OCI-LY7 (cell line): ENCODE data around the gene BTN1A1. TPM values are rescaled to one million over a fixed set of nuclear protein-coding genes. Genes with fewer than 3 reads are reported as not detected.

Experiments
- BruUV-seq: library from RNA; stranded (reverse); fragments of 400-500 nt; replicated peaks from 2 replicates; lab custom pipeline; 2021; lab: Mats Ljungman, UMichigan
- CTCF ChIA-PET: fragments of 300-600 bp; sonication (Branson Sonifier 250); formaldehyde crosslinking; loops from one replicate; lab custom pipeline; 2022; ENCODE audit warnings: antibody characterized with exemption; ENCODE audit not compliant: unreplicated experiment; lab: Charles Lee
- POLR2A ChIA-PET: fragments of 300-600 bp; sonication (Branson Sonifier 250); formaldehyde crosslinking; loops from one replicate; lab custom pipeline; 2022; ENCODE audit warnings: antibody characterized with exemption; lab: Charles Lee
- DNase-seq: peaks from one replicate; pipeline ENCODE4 v3.0.0-alpha.2; 2015; ENCODE audit warnings: low spot score
- H2AFZ ChIP-seq: fragments of 200-600 bp; sonication (generic), shearing (Covaris generic); 2 replicates; pipeline ENCODE4 v1.6.1; 2014; ENCODE audit warnings: mild to moderate bottlenecking, antibody characterized with exemption, low read length, moderate library complexity
- H3K27ac ChIP-seq: fragments of 200-600 bp; sonication (generic); 2 replicates; pipeline ENCODE4 v1.5.1; 2014; ENCODE audit warnings: mixed run types, low read depth, mild to moderate bottlenecking, moderate library complexity, low read length, inconsistent platforms; ENCODE audit not compliant: poor library complexity, severe bottlenecking
- H3K36me3 ChIP-seq: fragments of 200-600 bp; sonication (generic); 2 replicates; pipeline ENCODE4 v1.6.1; 2014; ENCODE audit warnings: mild to moderate bottlenecking, antibody characterized with exemption, low read length, moderate library complexity, mixed read lengths; ENCODE audit not compliant: insufficient read depth
- H3K4me1 ChIP-seq: fragments of 200-600 bp; sonication (generic); 2 replicates; pipeline ENCODE4 v1.5.1; 2014; ENCODE audit warnings: mild to moderate bottlenecking, low read length; ENCODE audit not compliant: insufficient read depth, poor library complexity, severe bottlenecking
- H3K4me2 ChIP-seq: fragments of 200-600 bp; sonication (generic); 2 replicates; pipeline ENCODE4 v1.6.1; 2014; ENCODE audit warnings: mild to moderate bottlenecking, low read length
- H3K4me3 ChIP-seq: fragments of 200-600 bp; sonication (generic); 2 replicates; pipeline ENCODE4 v1.5.1; 2014; ENCODE audit warnings: mild to moderate bottlenecking, low read depth, low read length; ENCODE audit not compliant: poor library complexity, severe bottlenecking
- H3K79me2 ChIP-seq: fragments of 200-600 bp; sonication (generic); 2 replicates; pipeline ENCODE4 v1.6.1; 2016; ENCODE audit warnings: low read depth, mild to moderate bottlenecking, low read length, moderate library complexity, mixed read lengths; ENCODE audit not compliant: insufficient read depth
- H3K9me2 ChIP-seq: fragments of 200-600 bp; sonication (generic); 2 replicates; pipeline ENCODE4 v1.6.1; 2016; ENCODE audit warnings: mild to moderate bottlenecking, low read length, mixed read lengths; ENCODE audit not compliant: insufficient read depth
- H3K9me3 ChIP-seq: fragments of 200-600 bp; sonication (generic); 2 replicates; pipeline ENCODE4 v1.6.1; 2014; ENCODE audit warnings: mild to moderate bottlenecking, mixed run types, low read length, mixed read lengths
- H4K20me1 ChIP-seq: fragments of 200-600 bp; sonication (generic); 2 replicates; pipeline ENCODE4 v1.6.1; 2014; ENCODE audit warnings: mild to moderate bottlenecking, antibody characterized with exemption, low read length, moderate library complexity, mixed read lengths; ENCODE audit not compliant: insufficient read depth
- EZH2phosphoT487 ChIP-seq: fragments of 200-600 bp; sonication (generic); IDR thresholded peaks from 2 replicates; pipeline ENCODE4 v1.6.1; 2018; ENCODE audit warnings: low read depth, borderline replicate concordance, mild to moderate bottlenecking, mixed run types, antibody characterized with exemption, low read length, moderate library complexity, mixed read lengths
- intact Hi-C: fragments of 100-400 bp; cut with micrococcal nuclease; formaldehyde crosslinking; loops from one replicate; pipeline ENCODE4 v1.10.0; 2022; ENCODE audit not compliant: unreplicated experiment
- total RNA-seq, 2 experiments: library from RNA; depleted of rRNA in 1 of 2; stranded (reverse); fragments of >200 nt in 1 of 2; shearing (Covaris generic) in 1 of 2; gene quantifications; 2 replicates each; pipeline ENCODE4 v1.2.3, GENCODE V29; 2014 to 2022
- TF ChIP-seq, protein P1 (sequence below): fragments of 200-600 bp; sonication (generic); conservative IDR thresholded peaks from 2 replicates; pipeline ENCODE4 v1.5.1; 2014; ENCODE audit warnings: mild to moderate bottlenecking, antibody characterized with exemption, low read length, moderate library complexity, mixed read lengths

Gene BTN1A1
- total RNA-seq, 2 experiments from 2014 or later = 0.25 to 1.0 TPM

- TF ChIP-seq EZH2phosphoT487 = no peak
- TF ChIP-seq, protein P1, sequence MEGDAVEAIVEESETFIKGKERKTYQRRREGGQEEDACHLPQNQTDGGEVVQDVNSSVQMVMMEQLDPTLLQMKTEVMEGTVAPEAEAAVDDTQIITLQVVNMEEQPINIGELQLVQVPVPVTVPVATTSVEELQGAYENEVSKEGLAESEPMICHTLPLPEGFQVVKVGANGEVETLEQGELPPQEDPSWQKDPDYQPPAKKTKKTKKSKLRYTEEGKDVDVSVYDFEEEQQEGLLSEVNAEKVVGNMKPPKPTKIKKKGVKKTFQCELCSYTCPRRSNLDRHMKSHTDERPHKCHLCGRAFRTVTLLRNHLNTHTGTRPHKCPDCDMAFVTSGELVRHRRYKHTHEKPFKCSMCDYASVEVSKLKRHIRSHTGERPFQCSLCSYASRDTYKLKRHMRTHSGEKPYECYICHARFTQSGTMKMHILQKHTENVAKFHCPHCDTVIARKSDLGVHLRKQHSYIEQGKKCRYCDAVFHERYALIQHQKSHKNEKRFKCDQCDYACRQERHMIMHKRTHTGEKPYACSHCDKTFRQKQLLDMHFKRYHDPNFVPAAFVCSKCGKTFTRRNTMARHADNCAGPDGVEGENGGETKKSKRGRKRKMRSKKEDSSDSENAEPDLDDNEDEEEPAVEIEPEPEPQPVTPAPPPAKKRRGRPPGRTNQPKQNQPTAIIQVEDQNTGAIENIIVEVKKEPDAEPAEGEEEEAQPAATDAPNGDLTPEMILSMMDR = no peak
- Histone ChIP-seq H3K4me3 (peak overlapping the region; percentile 97), H3K9me3 (no peaks in the 10 kb centered on the region), H3K36me3 (peaks cover 31% of the 10 kb centered on the region), H3K27ac (peak overlapping the region; percentile 93), H3K4me1 (peaks cover 69% of the 10 kb centered on the region), H3K79me2 (peaks cover 41% of the 10 kb centered on the region), H3K4me2 (peak overlapping the region; percentile 80), H4K20me1 (no peaks in the 10 kb centered on the region), H2AFZ (peak overlapping the region; percentile 75), H3K9me2 (no peaks in the 10 kb centered on the region)
- POLR2A ChIA-PET = interaction anchor here (0.5 to 3.8 kb wide), 18 partner anchors 12 to 593 kb away, joined by 3 to 28 read pairs (median 4); a partner anchor contains a TSS
- DNase-seq = peak; percentile 91
- TSS peak; percentile 89 for BruUV-seq
- intact Hi-C loops = loop anchor here (1.0 to 5.0 kb wide), 7 partner anchors 16 to 320 kb away; a partner anchor contains a TSS
- CTCF ChIA-PET = no interaction called here
These were observed 37.2 kb downstream of the BTN1A1 start for GRCh38 chr6:26537160-26537845.

GRCh38 chr6:26537846-26538571 lies 37.9 kb downstream of the BTN1A1 start, which contains the start of gene HMGN4:
HMGN4 (plus strand) TSS chr6:26538366; CDS start chr6:26545207, 6,841 bp downstream.
- peaks cover 69% of the 10 kb centered on the region for H3K4me1 ChIP-seq
- ChIA-PET POLR2A (interaction anchor here (0.5 to 3.8 kb wide), 18 partner anchors 11 to 1358 kb away, joined by 3 to 28 read pairs (median 4); a partner anchor contains a TSS), CTCF (no interaction called here)
- no peaks in the 10 kb centered on the region for H4K20me1 ChIP-seq
- H3K79me2 ChIP-seq = peaks cover 48% of the 10 kb centered on the region
- peak within 1 kb of the TSS; percentile 80 for H3K4me2 ChIP-seq
- peaks cover 38% of the 10 kb centered on the region for H3K36me3 ChIP-seq
- peak within 1 kb of the TSS; percentile 93 for H3K27ac ChIP-seq
- no peak for TF ChIP-seq EZH2phosphoT487
- TF ChIP-seq, protein P1 = 0 out of 2 replicates have a peak, but pooled peaks have one; percentile 22
- no peaks in the 10 kb centered on the region for H3K9me3 ChIP-seq
- H3K9me2 ChIP-seq = no peaks in the 10 kb centered on the region
- intact Hi-C loops = loop anchor here (1.0 to 5.0 kb wide), 8 partner anchors 16 to 321 kb away; a partner anchor contains a TSS
- no TSS peak for BruUV-seq
- peak; percentile 93 for DNase-seq
- peak within 1 kb of the TSS; percentile 75 for H2AFZ ChIP-seq
- peak within 1 kb of the TSS; percentile 97 for H3K4me3 ChIP-seq
